HG03571 (cell line): ENCODE data around the gene DUSP14.
"Not testable (repeated sequence)": the region's sequence is repeated elsewhere in the genome, so short reads cannot be mapped to it uniquely, and the experiment has no call there.

Source experiments
- ATAC-seq: cut with Tn5 transposase; IDR thresholded peaks from one replicate; pipeline ENCODE4 v1.9.1; 2021; ENCODE audit not compliant: unreplicated experiment

Gene DUSP14

DNA sequence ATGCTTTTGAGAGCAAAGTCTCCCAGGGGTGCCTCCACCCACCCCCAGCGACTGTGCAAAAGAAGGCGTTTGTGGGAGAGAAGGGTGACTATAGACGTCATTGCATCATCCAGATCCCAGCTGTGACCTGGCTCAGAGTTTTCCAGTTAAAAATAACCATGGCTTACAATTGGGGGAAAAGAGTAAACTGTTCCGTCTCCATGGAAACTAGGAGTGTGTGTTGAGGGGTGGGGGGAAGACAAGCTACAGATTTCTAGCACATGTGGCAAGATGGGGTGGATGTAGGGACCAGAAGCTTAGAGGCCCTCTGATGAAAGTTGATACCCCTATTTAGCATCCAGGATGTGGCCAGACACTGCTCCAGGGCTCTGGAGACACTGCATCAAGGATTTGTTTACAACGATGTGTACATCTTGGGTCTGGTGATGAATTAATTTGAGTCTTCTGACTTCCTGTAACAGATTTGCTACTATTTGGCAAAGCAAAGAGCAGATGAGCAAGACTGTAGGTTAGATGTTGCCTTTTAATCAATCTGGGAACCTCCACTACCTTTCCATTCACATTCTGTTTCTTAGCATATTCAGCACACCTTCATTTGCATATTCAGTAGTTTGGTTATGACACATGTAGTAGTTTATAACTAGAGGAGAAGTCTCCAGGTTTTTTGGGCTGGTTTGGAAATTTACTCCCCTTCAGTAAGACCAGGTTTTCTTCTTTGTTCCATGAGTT, 6.2 kb upstream of the DUSP14 start:
- no peak for ATAC-seq

DNA sequence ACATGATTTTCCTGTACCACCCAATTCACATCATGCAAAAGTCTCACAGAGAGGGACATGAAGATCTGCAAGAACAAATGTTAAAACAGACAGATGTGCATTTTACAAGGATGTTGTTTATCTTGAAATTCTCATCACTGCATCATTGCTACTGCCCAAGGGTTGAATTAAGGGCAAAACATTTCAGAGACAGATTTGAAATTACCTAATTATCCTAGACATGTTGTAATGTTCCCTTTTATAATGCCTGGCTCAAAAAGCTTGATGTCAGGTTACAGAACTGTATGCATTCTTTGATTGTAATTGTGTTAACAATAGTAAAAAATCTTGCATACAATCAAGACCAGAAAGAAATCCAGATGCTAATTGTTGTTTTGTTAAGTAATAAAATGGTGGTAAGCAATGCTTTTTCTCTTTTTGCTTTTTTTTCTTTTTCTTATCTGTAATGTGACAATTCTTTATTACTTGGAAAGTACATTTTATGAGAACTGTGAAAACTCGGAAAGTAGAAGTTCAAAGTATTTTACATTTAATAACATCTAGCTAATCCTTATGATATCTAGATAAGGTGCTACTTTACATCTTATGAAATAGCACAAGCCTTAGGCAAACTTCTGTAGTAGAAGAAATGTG, 3.6 kb upstream of the DUSP14 start:
- no peak for ATAC-seq

DNA sequence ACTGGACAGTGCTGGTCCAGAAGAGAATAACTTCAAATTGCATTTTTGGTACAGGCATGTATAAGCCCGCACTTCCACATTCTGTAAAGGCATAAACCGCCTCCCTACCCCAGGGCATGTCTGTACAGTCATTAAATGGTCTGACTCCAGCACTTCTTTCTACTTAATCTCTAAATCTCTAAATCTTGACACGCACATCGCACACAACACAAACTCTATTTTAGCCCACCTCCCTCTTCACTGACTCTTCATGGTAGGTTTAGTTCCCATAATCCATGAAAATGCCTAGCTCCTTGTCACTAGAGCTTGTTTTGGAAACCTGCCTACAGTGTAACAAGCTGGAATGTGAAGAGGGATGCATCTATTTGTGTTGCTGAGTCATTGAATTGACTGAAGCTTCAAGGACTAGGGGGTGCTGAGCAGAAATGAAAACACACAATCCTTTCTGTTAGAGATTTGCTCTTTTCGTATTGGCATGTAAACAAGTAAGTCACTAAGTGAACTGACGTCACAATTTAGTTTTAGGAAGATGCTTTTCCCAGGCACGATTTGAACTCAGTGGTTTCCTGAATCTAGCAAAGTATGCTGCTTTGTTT, 1.6 kb upstream of the DUSP14 start:
- ATAC-seq, result no peak

DNA sequence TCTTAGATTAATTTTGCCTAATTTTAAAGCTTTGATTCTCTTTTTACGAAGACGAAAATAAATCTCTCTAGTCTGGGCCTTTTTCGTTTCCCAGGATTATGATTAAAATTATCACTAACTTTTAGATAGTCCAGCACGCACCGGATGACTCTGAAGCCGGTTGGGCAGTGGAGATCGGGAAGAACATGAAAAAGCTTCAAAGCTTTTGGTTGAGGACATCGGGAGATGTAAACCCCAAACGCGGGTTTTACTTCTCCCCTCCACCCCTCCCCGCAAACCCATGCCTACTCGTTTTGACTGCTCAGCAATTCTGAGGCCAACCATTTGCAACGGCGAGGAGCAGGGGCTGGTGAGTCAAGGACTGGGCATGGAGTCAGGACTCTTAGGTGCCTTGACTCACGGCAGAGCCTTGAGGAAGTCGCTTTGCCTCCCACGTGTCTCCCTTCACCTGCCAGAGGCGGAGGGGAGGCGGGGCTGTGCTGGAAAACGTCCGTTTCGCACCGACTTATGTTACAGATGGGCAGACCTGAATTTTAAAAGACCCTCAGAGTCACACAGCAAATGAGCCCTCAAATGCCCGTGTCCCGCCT, 989 bp upstream of the DUSP14 start:
- ATAC-seq, result no peak

DNA sequence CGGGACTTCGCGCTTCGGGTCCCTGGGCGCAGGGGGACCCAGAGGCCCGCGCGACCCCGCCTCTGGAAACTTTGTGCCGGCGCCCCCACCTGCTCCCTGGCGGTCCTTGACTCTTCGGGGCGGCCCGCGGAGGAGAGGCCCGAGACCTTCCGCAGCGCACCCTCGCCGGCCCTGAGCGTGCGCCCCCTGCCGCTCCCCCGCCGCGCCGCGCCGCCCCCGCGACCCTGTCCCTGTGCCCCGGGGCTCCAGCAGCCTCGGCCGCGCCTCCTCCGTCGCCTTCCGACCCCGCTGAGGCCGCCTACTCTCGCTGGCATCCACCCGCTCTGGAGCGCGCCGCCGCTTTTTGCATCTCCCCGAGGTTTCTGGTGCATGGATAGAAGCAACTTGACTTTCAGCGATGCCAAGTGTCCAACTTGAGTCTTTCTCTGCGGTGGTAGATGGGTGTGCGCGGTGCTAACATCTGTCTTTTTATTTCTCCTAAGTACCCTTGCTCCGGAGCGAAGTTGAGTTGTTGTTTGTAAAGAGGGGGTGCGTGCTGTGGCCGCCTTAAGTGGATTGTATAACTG, 414 bp downstream of the DUSP14 start:
- peak; percentile 38 for ATAC-seq

DNA sequence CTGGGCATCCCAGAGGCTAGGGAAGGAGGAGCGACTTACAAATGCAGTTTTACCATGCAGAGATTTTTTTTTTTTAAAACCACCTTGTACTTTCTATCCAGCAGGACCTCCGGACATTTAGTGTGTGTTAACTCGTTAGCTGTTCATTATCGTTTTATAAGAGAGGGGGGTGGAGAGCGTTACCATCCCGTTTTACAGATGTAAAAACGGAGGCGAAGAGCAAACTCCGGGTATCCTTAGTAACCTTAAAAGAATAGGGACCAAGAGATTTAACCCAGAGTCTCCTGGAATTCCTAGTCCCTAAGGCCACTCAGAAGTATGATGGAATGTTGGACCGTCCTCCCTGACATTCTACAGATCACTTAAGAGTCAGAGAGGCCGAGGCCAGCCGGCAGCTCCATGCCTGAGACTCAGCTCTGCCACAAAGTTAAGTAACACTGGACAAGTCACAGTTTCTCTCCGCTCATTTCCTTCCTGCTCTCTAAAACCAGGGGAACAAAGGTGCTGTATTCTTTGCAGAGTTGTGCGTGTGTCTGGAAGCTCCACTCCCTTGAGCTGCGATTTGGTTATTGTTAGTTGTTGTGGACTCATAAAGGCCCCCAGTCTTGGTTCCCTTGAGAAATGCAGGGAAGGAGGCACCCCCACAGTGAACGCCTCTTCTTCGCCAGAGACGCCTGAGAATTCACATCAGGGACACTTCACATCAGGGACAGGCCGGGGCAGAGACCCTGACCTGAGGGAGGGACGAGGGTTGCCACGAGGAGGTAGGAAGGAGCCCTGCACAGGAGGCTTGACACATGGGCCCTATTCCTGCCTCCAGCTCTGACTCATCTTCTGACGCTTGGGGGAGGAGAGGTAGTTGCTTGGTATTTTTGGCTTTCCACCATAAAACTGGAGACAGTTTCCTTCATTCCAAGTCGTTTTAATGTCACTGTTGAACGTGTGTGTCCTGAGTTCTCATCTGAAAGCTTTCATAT, 1.2 kb downstream of the DUSP14 start:
- no peak for ATAC-seq

DNA sequence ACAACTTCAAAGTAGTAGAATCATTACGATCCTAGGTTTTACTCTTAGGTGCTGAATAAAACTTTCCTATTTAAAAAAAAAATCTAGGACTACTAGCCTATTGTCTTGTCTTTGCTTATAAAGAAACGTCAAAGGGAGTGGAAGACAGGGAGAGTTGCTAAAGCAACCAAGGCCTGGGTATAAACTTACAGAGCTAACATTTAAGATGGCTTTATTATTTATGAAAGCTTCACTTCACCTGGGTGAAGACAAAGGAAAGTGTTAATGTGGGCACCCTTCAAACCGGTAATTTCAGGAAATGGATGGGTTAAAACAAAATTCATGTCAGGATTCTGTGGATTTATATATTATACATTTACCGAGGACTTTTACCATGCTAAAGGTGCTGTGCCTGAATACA, 2.5 kb downstream of the DUSP14 start:
- ATAC-seq, result no peak

DNA sequence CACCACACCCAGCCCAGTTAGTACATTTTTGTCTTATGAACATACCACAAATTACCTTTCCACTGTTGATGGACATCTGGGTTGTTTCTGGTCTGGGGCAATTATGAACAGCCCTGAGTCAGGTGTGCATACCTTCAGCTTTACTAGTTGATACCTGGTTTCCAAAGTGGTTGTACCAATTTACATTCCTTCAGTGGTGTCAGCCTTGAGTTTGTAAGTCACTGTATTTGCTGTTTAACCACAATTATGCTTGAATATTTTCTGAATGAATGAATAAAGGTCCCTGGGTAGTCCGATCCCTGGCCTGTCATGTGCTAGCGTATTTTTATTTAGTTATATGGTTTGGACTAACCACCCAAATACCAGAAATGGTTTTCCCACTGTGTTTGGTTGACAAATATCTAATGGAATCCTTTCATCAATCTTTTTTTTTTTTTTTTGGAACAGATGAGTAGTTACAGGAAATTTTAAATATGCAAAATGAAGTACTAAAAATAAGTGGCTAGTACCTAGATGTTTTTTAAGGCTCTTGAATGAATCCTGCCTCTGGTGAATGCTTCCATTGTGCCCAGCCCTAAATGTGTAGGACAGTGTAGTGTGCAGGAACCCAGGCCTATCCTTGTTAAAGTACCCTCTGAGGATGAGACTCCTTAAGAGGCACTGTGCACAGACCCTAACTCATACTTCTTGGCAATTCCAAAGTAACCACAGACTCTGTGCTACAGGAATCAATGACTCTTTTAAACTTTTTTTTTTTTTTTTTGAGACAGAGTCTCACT, 3.7 kb downstream of the DUSP14 start:
- no peak for ATAC-seq

DNA sequence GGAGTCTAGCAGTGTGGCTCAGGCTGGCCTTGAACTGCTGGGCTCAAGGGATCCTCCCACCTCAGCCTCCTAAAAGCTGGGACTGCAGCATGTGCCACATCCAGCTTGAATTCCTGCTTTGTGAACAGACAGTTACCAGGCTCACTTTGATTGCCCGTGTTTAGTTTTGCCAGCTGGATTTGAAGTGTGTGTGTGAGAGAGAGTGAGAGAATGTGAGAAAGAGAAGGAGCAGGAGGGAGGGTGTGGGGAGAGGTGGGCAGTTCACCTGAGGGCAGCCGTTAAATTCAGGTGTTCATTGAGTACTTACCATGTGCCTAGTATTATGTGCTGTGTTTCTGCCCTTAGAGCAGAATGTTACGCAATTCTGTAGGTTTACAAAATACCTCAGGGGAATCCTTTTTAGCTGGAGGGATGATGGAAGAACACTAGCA, 4.7 kb downstream of the DUSP14 start:
- no peak for ATAC-seq

DNA sequence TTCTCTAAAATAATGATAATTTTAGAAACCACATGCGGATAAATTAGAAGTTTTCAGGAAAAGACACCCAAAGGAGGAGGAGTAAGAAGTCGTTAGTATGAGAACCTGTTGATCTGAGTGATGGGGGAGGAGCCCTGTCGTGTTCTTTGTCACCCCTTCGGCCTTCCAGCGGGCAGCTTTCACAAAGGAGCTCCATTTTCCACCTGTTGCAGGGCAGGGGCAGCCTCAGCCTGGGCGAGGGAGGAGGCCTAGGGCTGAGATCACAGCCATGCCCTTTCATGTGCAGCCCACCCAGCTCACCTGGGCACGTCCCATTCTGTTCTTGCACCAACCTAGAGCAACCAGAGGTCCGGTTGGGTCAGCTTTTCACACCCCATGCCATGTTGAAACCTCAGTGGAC, 5.3 kb downstream of the DUSP14 start:
- no peak for ATAC-seq

DNA sequence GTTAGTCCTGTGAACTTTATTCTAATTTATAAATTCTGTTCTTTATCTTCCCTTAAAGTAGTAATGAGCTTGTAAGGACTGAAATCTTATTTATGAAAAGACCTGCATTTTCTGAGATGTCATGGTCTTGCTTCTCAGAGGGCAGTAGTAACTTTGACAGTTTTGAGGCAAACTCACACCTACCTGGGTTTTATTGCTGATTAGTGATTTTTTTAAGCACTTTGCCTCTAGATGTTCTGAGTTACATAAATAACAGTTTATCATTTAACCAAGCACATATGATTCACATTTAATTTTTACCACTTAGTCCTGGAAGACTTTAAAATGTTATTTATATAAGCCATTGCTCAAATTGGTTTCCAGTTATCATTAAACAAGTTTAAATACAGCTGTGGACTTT, 10.7 kb downstream of the DUSP14 start:
- ATAC-seq, result no peak

DNA sequence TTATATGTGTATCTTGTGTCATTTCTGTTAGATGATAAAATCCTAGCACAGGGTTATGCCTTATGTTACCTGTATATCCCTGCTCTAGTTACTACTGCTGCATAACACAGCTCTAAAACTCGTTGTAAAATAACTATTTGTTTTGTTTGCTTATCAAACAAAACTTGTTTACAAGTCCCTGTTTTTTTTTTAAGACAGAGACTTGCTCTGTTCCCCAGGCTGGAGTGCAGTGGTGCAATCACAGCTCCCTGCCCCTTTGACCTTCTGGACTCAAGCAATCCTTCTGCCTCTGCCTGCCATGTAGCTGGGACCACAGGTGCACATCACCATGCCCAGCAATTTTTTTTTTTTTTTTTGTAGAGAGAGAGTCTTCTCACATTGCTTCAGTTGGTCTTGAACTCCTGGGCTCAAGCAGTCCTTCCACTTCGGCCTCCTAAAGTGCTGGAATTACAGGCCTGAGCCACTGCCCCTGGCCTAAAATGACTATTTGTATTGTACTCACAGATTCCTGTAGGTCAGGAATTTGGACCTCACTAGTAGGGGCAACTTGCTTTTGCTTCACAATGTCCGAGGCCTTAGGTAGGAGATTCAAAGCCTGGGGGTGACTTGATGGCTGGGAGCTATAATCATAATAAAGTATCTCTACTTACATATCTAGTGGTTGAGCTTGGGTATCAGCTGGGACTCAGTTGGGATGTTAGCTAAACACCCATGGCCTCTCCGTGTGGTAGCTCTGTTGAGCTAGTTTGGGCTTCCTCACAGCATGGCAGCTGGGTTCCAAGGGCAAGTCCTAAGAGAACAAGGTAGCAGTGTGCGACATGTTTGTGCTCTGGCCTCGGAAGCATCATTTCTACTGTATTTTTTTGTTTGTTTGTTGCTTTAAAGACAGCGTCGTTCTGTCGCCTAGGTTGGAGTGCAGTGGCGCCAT, 12.6 kb downstream of the DUSP14 start:
- ATAC-seq, result no peak

DNA sequence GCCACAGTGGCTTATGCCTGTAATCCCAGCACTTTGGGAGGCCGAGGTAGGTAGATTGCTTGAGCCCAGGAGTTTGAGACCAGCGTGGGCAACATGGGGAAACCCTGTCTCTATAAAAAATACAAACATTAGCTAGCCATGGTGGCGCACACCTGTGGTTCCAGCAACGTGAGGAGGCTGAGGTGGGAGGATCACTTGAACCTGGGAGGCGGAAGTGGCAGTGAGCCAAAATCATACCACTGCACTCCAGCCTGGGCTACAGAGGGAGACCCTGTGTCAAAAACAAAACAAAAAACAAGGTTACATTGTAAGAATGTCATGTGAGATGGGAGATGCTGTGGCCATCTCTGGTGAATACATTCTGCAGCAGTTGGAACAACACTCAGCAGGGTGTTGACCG, 13.5 kb downstream of the DUSP14 start:
- ATAC-seq, result no peak

DNA sequence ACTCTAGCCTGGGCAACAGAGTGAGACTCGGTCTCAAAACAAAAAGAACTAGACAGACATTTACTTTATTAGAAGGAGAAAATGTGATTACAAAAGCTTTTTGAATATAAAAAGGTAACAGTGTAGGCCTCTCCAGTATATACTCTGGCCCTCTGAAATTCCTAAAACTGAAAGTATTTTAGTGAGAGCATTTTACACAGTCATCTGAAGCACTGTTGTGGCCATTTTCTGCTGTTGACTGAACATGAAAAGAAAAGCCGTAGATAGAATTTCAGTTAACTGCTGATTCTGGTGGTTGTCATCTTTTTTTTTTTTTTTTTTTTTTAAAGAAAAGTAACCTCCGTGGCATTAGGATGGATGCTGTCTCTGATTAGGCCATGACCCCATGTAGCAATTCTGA, 15.6 kb downstream of the DUSP14 start:
- ATAC-seq, result no peak

DNA sequence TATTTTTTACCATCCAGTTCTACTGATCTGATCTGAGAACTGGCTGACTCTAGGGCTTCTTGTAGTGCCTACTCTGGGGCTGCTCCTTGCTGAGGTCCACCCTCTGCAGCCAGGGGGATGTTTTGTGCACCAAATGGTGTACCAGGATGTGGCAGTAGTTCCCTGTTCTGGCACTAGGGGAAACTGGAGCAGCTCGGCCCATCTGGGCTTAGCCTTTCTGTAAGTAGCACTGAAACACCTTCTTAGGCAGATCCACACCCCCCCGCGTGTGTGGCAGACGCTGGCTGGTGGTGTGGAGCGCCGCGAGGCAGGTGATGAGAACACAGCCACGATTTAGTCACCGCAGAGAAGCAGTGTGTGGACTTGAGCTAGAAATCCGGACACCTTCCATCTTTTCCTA, 17.0 kb downstream of the DUSP14 start:
- no peak for ATAC-seq

DNA sequence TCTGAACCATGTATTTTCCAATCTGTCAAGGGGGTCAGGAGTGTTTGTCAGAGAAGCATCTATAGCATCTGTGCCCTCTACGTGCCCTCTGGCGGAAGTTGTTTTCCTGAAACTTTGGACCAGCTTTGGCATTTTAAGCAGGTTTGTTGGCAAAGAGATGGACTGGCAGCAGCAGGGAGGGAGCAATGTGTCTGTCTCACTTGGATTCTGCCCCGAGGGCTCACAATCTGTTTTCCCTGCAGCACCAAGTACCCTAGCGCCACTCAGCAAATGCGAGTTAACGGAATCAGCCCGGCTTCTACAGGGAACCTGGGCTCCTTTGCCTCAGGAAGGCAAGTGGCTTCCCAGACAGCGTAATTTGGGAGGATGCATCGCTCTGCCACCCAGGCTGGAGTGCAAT, 17.4 kb downstream of the DUSP14 start:
- no peak for ATAC-seq

DNA sequence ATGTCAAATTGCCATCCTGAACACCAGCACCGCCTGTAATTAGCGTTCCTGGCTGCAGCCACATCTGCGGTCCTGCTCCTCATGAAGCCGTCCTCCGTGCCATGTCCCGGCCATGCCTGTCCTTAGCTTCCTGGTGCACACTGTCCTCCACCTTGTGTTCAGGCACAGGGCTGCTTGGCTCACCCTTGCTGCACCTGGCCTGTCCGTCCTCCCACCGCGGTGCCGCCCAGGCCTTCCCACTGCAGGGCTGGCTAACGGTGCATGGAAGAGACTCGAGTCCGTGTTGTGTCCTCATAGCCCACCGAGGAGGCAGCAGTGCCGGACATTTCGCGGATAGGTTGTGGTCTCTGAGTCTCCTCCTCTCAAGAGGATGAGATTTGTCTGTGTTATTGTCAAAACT, 20.4 kb downstream of the DUSP14 start:
- no peak for ATAC-seq

DNA sequence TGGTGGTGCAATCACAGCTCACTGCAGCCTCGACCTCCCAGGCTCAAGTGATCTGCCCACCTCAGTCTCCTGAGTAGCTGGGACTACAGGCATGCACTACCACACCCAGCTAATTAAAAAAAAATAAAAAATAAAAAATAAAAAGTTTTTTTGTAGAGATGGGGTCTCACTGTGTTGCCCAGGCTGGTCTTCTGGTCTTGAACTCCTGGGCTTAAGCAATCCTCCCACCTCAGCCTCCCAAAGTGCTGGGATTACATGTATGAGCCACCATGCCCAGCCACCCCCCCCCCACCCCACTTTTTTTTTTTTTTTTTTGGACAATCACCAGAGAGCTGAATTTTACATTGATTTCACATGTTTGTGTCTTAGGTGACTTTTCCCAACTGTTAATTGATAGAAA, 22.0 kb downstream of the DUSP14 start:
- not testable (repeated sequence) for ATAC-seq
